NCI-H69 (cell line): ENCODE measurements around the gene GPR62.
A peak's percentile ranks its signal among the peaks of the same experiment; 100 is the strongest.
"Not testable (repeated sequence)": the region's sequence is repeated elsewhere in the genome, so short reads cannot be mapped to it uniquely, and the experiment has no call there.

Source experiments
- DNase-seq: peaks from one replicate; lab custom pipeline; 2025; lab: John Stamatoyannopoulos, UW

GPR62 gene

GRCh38 chr3:51970606-51971300 is 15.6 kb downstream of the GPR62 start:
- peak; percentile 55 for DNase-seq

GRCh38 chr3:51971350-51971749 is 16.2 kb downstream of the GPR62 start:
- DNase-seq, result no peak

GRCh38 chr3:51974277-51974962 is 19.2 kb downstream of the GPR62 start:
- peak; percentile 53 for DNase-seq

GRCh38 chr3:51974963-51975851 is 20.0 kb downstream of the GPR62 start, which contains the start of gene ABHD14A:
TSS of gene ABHD14A (plus strand) at chr3:51975064. CDS start at chr3:51975136, 72 bp downstream.
- peak; percentile 76 for DNase-seq

GRCh38 chr3:51975852-51976549 is 20.8 kb downstream of the GPR62 start:
- DNase-seq, result peak; percentile 88

GRCh38 chr3:51977446-51978142 is 22.4 kb downstream of the GPR62 start:
- DNase-seq, result no peak

- DNase-seq, result no peak
Measured at GRCh38 chr3:51978143-51978502, 22.9 kb downstream of the GPR62 start.

GRCh38 chr3:51980253-51980652 is 25.1 kb downstream of the GPR62 start:
- DNase-seq, result no peak

- peak; percentile 65 for DNase-seq
Measured at GRCh38 chr3:51982352-51982837, 27.2 kb downstream of the GPR62 start.

GRCh38 chr3:51982838-51983577 is 27.8 kb downstream of the GPR62 start, which contains the start of gene ACY1:
TSS of gene ACY1 (plus strand) at chr3:51983535. CDS start at chr3:51984065, 530 bp downstream.
- DNase-seq, result peak; percentile 70

GRCh38 chr3:51983578-51984268 is 28.5 kb downstream of the GPR62 start:
- DNase-seq, result no peak

GRCh38 chr3:51984269-51984647 is 29.1 kb downstream of the GPR62 start:
- DNase-seq, result no peak

- no peak for DNase-seq
Measured at GRCh38 chr3:51985063-51985462, 29.9 kb downstream of the GPR62 start.

GRCh38 chr3:51986010-51986947 is 31.1 kb downstream of the GPR62 start:
- DNase-seq, result no peak

GRCh38 chr3:51987568-51987967 is 32.4 kb downstream of the GPR62 start:
- DNase-seq, result no peak

- DNase-seq, result no peak
Measured at GRCh38 chr3:51988286-51989146, 33.3 kb downstream of the GPR62 start.

GRCh38 chr3:51990501-51990971 is 35.4 kb downstream of the GPR62 start:
- DNase-seq, result not testable (repeated sequence)
